ENCODE results near the gene ADAMTS7.
"Not testable (repeated sequence)": the region's sequence is repeated elsewhere in the genome, so short reads cannot be mapped to it uniquely, and the experiment has no call there.

The ADAMTS7 gene

GRCh38 chr15:78781381-78781780, 29.9 kb downstream of the ADAMTS7 start:
- not testable (repeated sequence) for ATAC-seq

GRCh38 chr15:78779975-78780374, 31.3 kb downstream of the ADAMTS7 start:
- not testable (repeated sequence) for ATAC-seq

GRCh38 chr15:78779176-78779785, 32.0 kb downstream of the ADAMTS7 start:
- not testable (repeated sequence) for ATAC-seq

- no peak for ATAC-seq
Observed at GRCh38 chr15:78778422-78778821, 32.8 kb downstream of the ADAMTS7 start.

GRCh38 chr15:78777953-78778345, 33.3 kb downstream of the ADAMTS7 start:
- not testable (repeated sequence) for ATAC-seq

GRCh38 chr15:78777290-78777952, 33.8 kb downstream of the ADAMTS7 start:
- ATAC-seq, result not testable (repeated sequence)

- not testable (repeated sequence) for ATAC-seq
Observed at GRCh38 chr15:78776046-78776925, 35.0 kb downstream of the ADAMTS7 start.

GRCh38 chr15:78775472-78775871, 35.8 kb downstream of the ADAMTS7 start:
- no peak for ATAC-seq

- ATAC-seq, result not testable (repeated sequence)
Observed at GRCh38 chr15:78774451-78774990, 36.7 kb downstream of the ADAMTS7 start.

GRCh38 chr15:78773765-78774450, 37.4 kb downstream of the ADAMTS7 start:
- ATAC-seq, result not testable (repeated sequence)

GRCh38 chr15:78772738-78773137, 38.5 kb downstream of the ADAMTS7 start:
- ATAC-seq, result no peak

- ATAC-seq, result not testable (repeated sequence)
Observed at GRCh38 chr15:78771436-78772000, 39.7 kb downstream of the ADAMTS7 start.

GRCh38 chr15:78771020-78771419, 40.2 kb downstream of the ADAMTS7 start:
- not testable (repeated sequence) for ATAC-seq

GRCh38 chr15:78769473-78770225, 41.6 kb downstream of the ADAMTS7 start:
- not testable (repeated sequence) for ATAC-seq

- no peak for ATAC-seq
Observed at GRCh38 chr15:78768531-78769408, 42.5 kb downstream of the ADAMTS7 start.

- ATAC-seq, result no peak
Observed at GRCh38 chr15:78768096-78768495, 43.2 kb downstream of the ADAMTS7 start.

GRCh38 chr15:78767331-78767951, 43.8 kb downstream of the ADAMTS7 start:
- ATAC-seq, result no peak

- ATAC-seq, result not testable (repeated sequence)
Observed at GRCh38 chr15:78766641-78767071, 44.6 kb downstream of the ADAMTS7 start.

- ATAC-seq, result no peak
Observed at GRCh38 chr15:78766041-78766440, 45.2 kb downstream of the ADAMTS7 start.
